Measurements from ENCODE around the gene POLD4.
A peak's percentile ranks its signal among the peaks of the same experiment; 100 is the strongest.

The POLD4 gene

DNA sequence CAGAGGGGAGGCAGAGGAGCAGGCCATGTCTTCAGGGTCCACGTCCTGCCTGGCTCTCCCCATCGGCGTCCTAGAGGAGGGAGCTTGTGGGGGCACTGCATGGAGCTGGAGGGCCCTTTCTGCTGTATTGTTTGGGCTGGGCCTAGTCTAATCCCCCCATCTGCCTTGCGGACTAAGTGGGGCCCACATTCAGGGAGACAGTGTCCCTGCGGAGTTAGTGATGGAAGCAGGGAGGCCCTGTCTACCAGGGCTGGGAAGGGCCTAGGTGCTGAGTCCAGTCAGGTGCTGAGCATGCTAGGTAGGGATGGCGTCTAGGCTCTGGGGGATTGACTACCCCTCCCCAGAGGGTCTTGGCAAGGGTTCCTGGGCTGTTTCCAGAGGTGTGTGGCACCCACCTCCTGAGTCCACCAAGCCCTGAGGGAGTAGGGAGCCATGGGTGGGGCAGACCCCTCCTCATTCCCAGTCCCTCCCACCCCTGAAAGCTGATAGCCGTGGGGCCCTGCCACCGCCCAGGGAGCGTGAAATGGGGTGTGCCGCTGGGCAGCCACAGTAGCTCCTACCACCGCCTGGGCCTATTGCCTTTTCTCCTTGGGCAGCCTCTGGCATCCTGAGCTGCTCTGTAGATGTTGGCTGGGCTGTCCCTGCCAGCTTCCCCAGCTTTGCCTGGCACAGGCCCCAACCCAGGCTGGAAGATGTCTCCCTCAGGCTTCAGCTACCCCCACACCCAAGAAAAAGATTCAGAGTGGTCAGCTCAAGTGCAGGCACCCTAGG, 1.9 kb upstream of the POLD4 start:
- Histone ChIP-seq H3K9ac (ENCODE audit: low read depth, low read length) (no peak overlapping the region), H3K4me1 (ENCODE audit: insufficient read depth, low read length) (peaks cover 24% of the 10 kb centered on the region)

GRCh38 chr11:67354075-67355022, 1.0 kb upstream of the POLD4 start:
- peaks cover 24% of the 10 kb centered on the region for H3K4me1 ChIP-seq (ENCODE audit: insufficient read depth, low read length)
- H3K36me3 ChIP-seq (ENCODE audit: insufficient read depth, low read length), result no peaks in the 10 kb centered on the region
- H3K9ac ChIP-seq (ENCODE audit: low read depth, low read length), result peak overlapping the region; percentile 59
- H3K9me3 ChIP-seq (ENCODE audit: control insufficient read depth, insufficient read depth, low read length), result no peaks in the 10 kb centered on the region

More for the DNA sequence above, 1.9 kb upstream of the POLD4 start:
- Histone ChIP-seq H3K9me3 (ENCODE audit: control insufficient read depth, insufficient read depth, low read length) (no peaks in the 10 kb centered on the region), H3K36me3 (ENCODE audit: insufficient read depth, low read length) (no peaks in the 10 kb centered on the region)

DNA sequence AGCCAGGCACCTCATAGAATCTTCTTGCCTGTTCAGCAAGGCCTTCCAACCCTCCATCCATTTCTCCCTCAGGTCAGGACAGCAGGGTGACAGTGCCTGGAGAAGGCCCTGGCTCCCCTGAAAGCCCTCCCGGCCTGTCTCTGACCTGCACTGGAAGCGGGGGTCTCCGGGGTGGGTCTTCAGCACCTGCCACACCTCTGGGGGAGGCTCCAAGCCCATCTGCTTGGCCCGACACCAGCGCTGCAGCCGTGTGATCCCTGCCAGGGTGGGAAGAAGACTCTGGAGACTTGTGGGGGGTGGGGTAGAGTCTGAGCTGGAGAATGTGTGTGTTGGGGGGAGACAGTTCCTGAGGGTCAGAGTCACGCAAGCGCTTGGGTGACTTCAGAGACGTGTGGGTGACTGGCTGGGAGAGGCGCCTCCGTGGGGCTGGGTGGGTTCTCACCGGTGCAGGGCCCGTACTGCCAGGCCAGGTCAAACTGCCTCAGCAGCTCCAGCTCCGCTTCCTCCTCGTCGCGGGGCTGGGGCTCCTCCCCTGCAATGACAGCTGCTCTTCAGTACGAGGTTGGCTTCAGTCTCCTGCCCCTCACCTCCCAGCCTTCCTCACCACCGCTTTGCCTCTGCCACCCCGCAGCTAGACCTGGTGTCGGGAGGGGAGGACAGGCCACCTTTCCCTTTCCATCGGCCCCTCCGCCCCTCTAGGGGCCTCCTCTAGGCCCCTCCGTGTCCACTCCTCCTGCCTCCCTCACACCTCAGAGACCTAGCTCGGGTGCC, 615 bp downstream of the POLD4 start:
- no peaks in the 10 kb centered on the region for H3K36me3 ChIP-seq (ENCODE audit: insufficient read depth, low read length)
- no peaks in the 10 kb centered on the region for H3K9me3 ChIP-seq (ENCODE audit: control insufficient read depth, insufficient read depth, low read length)
- H3K4me1 ChIP-seq (ENCODE audit: insufficient read depth, low read length), result peaks cover 24% of the 10 kb centered on the region
- peak overlapping the region; percentile 59 for H3K9ac ChIP-seq (ENCODE audit: low read depth, low read length)

- Histone ChIP-seq H3K9me3 (ENCODE audit: control insufficient read depth, insufficient read depth, low read length) (no peaks in the 10 kb centered on the region), H3K4me1 (ENCODE audit: insufficient read depth, low read length) (peaks cover 18% of the 10 kb centered on the region), H3K36me3 (ENCODE audit: insufficient read depth, low read length) (no peaks in the 10 kb centered on the region), H3K9ac (ENCODE audit: low read depth, low read length) (no peak overlapping the region)
These were observed 1.9 kb downstream of the POLD4 start for GRCh38 chr11:67351275-67352005.

GRCh38 chr11:67349928-67350465, 3.3 kb downstream of the POLD4 start:
- Histone ChIP-seq H3K36me3 (ENCODE audit: insufficient read depth, low read length) (no peaks in the 10 kb centered on the region), H3K4me1 (ENCODE audit: insufficient read depth, low read length) (peaks cover 18% of the 10 kb centered on the region), H3K9ac (ENCODE audit: low read depth, low read length) (no peak overlapping the region), H3K9me3 (ENCODE audit: control insufficient read depth, insufficient read depth, low read length) (no peaks in the 10 kb centered on the region)

DNA sequence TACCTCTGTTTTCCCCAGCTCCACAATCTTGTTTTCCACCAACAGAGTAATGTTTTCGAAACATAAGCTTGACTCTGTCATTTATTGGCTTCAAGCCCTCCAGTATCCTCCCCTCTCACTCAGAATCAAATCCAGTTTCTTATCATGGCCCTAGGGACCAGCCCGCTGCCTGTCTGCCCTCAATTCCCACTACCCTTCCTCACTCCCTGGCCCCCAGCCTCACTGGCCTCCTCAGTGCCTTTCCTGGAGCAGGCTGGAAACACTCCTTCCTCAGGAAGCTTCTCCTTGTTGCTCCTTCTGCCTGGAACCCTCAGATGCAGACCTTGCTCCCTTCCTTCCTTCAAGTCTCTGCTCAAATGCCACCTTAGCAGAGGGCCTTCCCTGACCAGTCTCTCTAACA, 3.9 kb downstream of the POLD4 start:
- H3K9me3 ChIP-seq (ENCODE audit: control insufficient read depth, insufficient read depth, low read length), result no peaks in the 10 kb centered on the region
- H3K36me3 ChIP-seq (ENCODE audit: insufficient read depth, low read length), result no peaks in the 10 kb centered on the region
- H3K4me1 ChIP-seq (ENCODE audit: insufficient read depth, low read length), result peaks cover 12% of the 10 kb centered on the region
- H3K9ac ChIP-seq (ENCODE audit: low read depth, low read length), result no peak overlapping the region

- H3K4me1 ChIP-seq (ENCODE audit: insufficient read depth, low read length), result peaks cover 9% of the 10 kb centered on the region
- no peaks in the 10 kb centered on the region for H3K9me3 ChIP-seq (ENCODE audit: control insufficient read depth, insufficient read depth, low read length)
- no peaks in the 10 kb centered on the region for H3K36me3 ChIP-seq (ENCODE audit: insufficient read depth, low read length)
- no peak overlapping the region for H3K9ac ChIP-seq (ENCODE audit: low read depth, low read length)
These were observed 4.3 kb downstream of the POLD4 start for GRCh38 chr11:67349036-67349435.

GRCh38 chr11:67347964-67348749, 5.2 kb downstream of the POLD4 start:
- no peaks in the 10 kb centered on the region for H3K36me3 ChIP-seq (ENCODE audit: insufficient read depth, low read length)
- H3K9me3 ChIP-seq (ENCODE audit: control insufficient read depth, insufficient read depth, low read length), result no peaks in the 10 kb centered on the region
- peaks cover 9% of the 10 kb centered on the region for H3K4me1 ChIP-seq (ENCODE audit: insufficient read depth, low read length)
- no peak overlapping the region for H3K9ac ChIP-seq (ENCODE audit: low read depth, low read length)

GRCh38 chr11:67345920-67346819, 7.2 kb downstream of the POLD4 start:
- H3K9ac ChIP-seq (ENCODE audit: low read depth, low read length), result no peak overlapping the region
- no peaks in the 10 kb centered on the region for H3K9me3 ChIP-seq (ENCODE audit: control insufficient read depth, insufficient read depth, low read length)
- H3K4me1 ChIP-seq (ENCODE audit: insufficient read depth, low read length), result peaks cover 6% of the 10 kb centered on the region; the same call in 1 of the 2 replicates
- H3K36me3 ChIP-seq (ENCODE audit: insufficient read depth, low read length), result no peaks in the 10 kb centered on the region

GRCh38 chr11:67345247-67345919, 8.0 kb downstream of the POLD4 start:
- H3K4me1 ChIP-seq (ENCODE audit: insufficient read depth, low read length), result peaks cover 6% of the 10 kb centered on the region; the same call in 1 of the 2 replicates
- no peak overlapping the region for H3K9ac ChIP-seq (ENCODE audit: low read depth, low read length)
- H3K36me3 ChIP-seq (ENCODE audit: insufficient read depth, low read length), result no peaks in the 10 kb centered on the region
- H3K9me3 ChIP-seq (ENCODE audit: control insufficient read depth, insufficient read depth, low read length), result no peaks in the 10 kb centered on the region

DNA sequence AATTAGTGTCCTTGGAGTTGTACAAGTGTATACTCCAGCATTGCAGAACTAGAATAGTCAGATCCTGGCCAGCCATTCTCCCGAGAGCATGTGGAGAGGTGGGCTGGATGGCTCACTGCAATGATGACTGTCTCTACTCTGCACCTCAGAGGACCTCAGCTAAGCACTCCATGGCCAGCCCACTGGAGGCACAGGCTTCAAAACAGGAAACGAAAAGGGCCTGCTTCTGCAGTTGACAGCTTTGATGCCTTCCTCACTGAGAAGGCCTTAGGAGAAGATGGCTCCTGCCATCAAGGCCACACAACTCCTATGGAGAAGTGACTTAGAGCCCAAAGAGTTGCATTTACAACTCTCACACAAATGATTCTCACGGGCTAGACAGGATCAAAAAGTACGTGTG, 9.1 kb downstream of the POLD4 start:
- H3K9me3 ChIP-seq (ENCODE audit: control insufficient read depth, insufficient read depth, low read length), result no peaks in the 10 kb centered on the region
- H3K9ac ChIP-seq (ENCODE audit: low read depth, low read length), result no peak overlapping the region

DNA sequence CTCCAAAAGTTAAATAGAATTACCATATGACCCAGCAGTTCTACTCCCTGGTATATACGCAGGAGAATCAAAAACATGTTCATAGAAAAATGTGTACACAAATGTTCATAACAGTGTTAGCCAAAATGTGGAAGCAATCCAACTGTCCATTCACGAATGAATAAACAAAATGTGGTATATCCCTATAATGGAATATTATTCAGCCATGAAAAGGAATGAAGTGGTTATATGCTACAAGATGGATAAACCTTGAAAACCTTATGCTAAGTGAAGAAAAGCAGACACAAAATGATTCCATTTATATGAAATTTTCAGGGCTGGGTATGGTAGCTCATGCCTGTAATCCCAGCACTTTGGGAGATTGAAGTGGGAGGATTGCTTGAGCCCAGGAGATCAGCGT, 16.1 kb downstream of the POLD4 start:
- H3K9me3 ChIP-seq (ENCODE audit: control insufficient read depth, insufficient read depth, low read length), result no peaks in the 10 kb centered on the region
- no peaks in the 10 kb centered on the region for H3K36me3 ChIP-seq (ENCODE audit: insufficient read depth, low read length)
- H3K4me1 ChIP-seq (ENCODE audit: insufficient read depth, low read length), result no peaks in the 10 kb centered on the region
- H3K9ac ChIP-seq (ENCODE audit: low read depth, low read length), result no peak overlapping the region

More for the DNA sequence above, 9.1 kb downstream of the POLD4 start:
- peaks cover 6% of the 10 kb centered on the region; the same call in 1 of the 2 replicates for H3K4me1 ChIP-seq (ENCODE audit: insufficient read depth, low read length)
- no peaks in the 10 kb centered on the region for H3K36me3 ChIP-seq (ENCODE audit: insufficient read depth, low read length)
